GM10266 (cell line): ENCODE data around the gene SHLD3.
"Not testable (repeated sequence)": the region's sequence is repeated elsewhere in the genome, so short reads cannot be mapped to it uniquely, and the experiment has no call there.

Experiments used
- DNase-seq: peaks from one replicate; pipeline ENCODE4 v3.0.0; 2012; ENCODE audit errors: extremely low spot score
- TF ChIP-seq, protein P1 (sequence below): IDR thresholded peaks from 2 replicates; pipeline ENCODE4 v1.5.1; 2012; ENCODE audit warnings: mild to moderate bottlenecking, low read depth; ENCODE audit not compliant: control insufficient read depth, insufficient read depth; ENCODE audit errors: missing control alignments

Gene SHLD3

DNA sequence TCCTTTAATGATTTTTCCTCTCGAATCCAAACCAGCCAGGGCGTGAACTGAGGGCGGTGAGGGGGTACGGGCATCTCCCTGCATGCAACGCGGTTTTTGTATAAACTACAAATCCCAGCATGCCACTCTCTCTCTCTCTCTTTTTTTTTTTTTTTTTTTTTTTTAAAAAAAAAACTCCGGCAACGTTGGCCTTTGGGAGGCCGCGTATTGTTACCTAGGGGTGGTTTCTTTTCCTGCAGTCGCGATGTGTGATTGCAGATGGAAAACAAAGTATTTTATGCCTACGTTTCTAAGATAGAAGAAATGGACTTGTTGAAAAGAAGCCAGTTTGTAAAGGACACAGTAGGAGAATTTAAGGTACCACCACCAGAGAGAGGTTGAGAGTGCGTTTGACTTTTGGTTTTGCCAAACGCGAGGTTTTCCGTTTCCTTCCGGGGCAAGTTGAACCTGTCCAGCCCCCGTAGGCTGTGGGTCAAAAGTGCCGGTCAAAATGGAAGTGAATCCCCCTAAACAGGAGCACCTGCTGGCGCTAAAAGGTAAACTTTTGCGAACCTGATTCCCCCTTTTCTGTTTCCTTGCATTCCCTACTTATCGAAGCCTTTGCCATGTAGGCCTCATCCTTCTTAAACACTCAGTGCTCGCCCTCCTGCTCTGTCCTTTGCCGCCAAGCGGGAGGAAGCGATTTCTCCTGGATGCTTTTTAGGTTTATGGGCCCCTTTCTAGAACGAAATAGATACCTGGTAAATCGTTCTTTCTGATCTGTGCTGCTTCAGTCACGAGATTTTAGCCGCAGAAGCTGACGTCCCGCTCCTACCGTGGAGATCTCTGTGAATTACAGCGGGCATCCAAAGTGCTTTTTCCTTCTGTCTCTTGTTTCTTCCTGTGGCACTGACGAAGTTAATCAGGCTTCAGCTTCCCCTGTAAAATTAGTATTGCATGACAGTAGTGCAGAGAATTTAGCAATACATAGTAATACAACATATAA is at the start of gene SHLD3, which contains the start of gene TRAPPC13:
SHLD3 (plus strand) TSS at position 457 of the 985 bp plus-strand sequence. CDS start 4,561 bp downstream, outside the sequence.
TRAPPC13 (plus strand) TSS at position 457 of the 985 bp plus-strand sequence; CDS start at position 491, 34 bp downstream.
- TF ChIP-seq, protein P1, sequence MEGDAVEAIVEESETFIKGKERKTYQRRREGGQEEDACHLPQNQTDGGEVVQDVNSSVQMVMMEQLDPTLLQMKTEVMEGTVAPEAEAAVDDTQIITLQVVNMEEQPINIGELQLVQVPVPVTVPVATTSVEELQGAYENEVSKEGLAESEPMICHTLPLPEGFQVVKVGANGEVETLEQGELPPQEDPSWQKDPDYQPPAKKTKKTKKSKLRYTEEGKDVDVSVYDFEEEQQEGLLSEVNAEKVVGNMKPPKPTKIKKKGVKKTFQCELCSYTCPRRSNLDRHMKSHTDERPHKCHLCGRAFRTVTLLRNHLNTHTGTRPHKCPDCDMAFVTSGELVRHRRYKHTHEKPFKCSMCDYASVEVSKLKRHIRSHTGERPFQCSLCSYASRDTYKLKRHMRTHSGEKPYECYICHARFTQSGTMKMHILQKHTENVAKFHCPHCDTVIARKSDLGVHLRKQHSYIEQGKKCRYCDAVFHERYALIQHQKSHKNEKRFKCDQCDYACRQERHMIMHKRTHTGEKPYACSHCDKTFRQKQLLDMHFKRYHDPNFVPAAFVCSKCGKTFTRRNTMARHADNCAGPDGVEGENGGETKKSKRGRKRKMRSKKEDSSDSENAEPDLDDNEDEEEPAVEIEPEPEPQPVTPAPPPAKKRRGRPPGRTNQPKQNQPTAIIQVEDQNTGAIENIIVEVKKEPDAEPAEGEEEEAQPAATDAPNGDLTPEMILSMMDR = no peak
- DNase-seq = peak; percentile 58

DNA sequence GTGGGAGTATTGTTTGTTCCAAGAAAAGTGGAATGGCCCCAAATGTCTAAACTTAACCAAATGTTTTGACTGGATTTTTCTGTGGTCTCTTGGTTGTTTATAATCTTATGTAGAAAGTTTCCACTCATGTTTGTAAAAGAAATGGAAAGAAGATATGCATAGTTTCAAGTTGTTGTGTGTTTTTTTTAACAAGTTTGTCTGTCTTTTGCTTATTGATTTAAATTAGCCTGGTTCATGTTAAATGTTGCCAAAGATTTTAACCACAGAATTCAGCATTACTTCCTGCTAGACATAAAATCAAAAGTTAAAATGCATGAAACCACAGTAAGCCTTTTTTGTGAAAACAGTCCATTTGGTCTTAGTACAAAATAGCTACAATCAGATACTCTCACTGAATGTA is 47.7 kb upstream of the SHLD3 start:
- DNase-seq = no peak
- TF ChIP-seq, protein P1 = no peak

DNA sequence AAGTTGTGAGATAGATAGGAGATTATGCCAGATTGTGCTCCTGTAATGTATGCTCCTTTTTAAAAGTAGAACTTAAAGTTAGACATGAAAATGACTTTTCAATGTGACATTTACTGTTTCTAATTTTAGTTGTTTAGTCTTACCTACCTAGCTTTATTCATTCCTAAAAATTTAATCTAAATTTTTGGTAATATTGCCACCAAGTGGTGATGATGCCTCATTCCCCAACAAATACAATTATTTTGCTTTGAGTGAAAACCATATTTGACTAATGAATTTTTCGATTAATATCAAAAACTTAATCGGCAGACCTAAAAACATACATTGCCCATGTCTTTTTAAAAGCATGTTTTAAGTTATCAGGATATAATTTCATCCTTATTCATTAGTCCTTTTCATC is 36.1 kb upstream of the SHLD3 start:
- DNase-seq = no peak
- TF ChIP-seq, protein P1 = no peak

DNA sequence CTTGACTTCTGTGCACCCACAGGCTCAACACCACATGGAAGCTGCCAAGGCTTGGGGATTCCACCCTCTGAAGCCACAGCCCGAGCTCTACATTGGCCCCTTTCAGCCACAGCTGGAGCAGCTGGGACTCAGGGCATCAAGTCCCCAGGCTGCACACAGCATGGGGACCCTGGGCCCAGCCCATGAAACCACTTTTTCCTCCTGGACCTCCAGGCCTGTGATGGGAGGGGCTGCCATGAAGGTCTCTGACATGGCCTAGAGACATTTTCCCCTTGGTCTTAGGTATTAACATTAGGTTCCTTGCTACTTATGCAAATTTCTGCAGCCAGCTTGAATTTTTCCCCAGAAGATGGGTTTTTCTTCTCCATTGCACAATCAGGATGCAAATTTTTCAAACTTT is 23.1 kb upstream of the SHLD3 start:
- DNase-seq = not testable (repeated sequence)

- TF ChIP-seq, protein P1 = no peak
- no peak for DNase-seq
Observed at GRCh38 chr5:65611524-65611923, 13.3 kb upstream of the SHLD3 start.

- TF ChIP-seq, protein P1 = no peak
- DNase-seq = no peak
Observed at GRCh38 chr5:65612298-65612907, 12.4 kb upstream of the SHLD3 start.

DNA sequence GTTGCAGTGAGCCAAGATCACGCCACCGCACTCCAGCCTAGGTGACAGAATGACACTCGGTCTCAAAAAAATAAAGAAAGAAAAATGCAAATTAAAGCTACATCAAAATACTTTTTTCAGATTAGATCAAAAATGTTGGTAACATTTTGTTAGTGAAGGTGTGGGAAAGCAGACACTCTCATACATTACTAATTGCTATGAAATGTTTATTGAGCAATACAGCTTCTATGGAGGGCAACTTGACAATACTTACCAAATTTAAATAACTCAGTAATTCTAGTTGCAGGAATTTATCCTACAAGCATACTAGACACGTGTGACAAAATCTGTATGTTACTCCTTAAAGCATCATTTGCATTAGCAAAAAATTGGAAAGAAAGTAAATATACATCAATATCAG is 4.8 kb upstream of the SHLD3 start:
- TF ChIP-seq, protein P1 = no peak
- no peak for DNase-seq

DNA sequence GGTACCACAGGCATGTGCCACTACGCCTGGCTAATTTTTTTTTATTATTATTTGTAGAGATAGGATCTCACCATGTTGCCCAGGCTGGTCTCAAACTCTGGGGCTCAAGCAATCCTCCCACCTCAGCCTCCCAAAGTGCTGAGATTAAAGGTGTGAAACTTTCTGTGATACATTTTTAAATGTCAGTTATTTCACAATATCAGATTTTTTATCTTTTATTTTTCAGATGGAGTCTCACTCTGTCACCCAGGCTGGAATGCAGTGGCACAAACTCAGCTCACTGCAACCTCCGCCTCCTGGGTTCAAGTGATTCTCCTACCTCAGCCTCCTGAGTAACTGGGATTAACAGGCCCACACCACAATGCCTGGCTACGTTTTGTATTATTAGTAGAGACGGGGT is 2.9 kb upstream of the SHLD3 start:
- DNase-seq = not testable (repeated sequence)
